GM12892 (cell line): ENCODE data around the gene NFIC.

Source experiments
- POLR2AphosphoS5 ChIP-seq: IDR thresholded peaks from 2 replicates; pipeline ENCODE4 v1.6.1; 2011; ENCODE audit warnings: low read depth, low read length, control low read depth
- TAF1 ChIP-seq: IDR thresholded peaks from 2 replicates; pipeline ENCODE4 v1.6.1; 2011; ENCODE audit warnings: low read depth, mild to moderate bottlenecking, control low read depth, low read length, borderline replicate concordance

GRCh38 chr19:3372413-3372812 is 6.0 kb downstream of the NFIC start:
- TF ChIP-seq POLR2AphosphoS5 (no peak), TAF1 (no peak)
